HT-29 (cell line): ENCODE data around the gene OTUD7B. TPM values are rescaled to one million over a fixed set of nuclear protein-coding genes. Genes with fewer than 3 reads are reported as not detected.
"Not testable (repeated sequence)": the region's sequence is repeated elsewhere in the genome, so short reads cannot be mapped to it uniquely, and the experiment has no call there.

Source experiments
- DNase-seq: peaks from one replicate; pipeline ENCODE4 v3.0.0-alpha.2; 2015; ENCODE audit warnings: low spot score
- total RNA-seq: library from RNA; depleted of rRNA; stranded (reverse); fragments of >200 nt; shearing (Covaris generic); gene quantifications from 2 replicates; pipeline ENCODE4 v1.2.3, GENCODE V29; 2014

Gene OTUD7B
- total RNA-seq, 1 experiment from 2014 or later: 6.2 TPM

DNA sequence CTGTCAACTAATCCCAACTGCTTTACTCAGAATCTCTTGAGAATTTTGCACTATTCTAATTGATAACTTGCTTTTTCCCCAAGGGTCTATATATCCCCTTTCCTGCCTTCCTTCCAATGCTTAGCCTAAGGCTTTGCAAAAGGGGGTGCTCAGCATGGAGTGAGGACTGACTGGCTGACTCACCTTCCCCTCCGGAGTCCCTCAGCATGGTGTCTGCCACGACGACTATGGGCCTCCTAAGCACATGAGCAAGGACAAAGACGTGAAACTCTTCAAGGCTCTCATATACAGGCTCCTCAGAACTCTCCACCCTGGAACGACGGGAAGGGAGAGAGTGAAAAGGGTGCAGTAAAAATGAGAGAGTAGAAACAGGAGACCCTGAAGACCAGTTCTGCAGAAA is 60.6 kb downstream of the OTUD7B start:
- no peak for DNase-seq

DNA sequence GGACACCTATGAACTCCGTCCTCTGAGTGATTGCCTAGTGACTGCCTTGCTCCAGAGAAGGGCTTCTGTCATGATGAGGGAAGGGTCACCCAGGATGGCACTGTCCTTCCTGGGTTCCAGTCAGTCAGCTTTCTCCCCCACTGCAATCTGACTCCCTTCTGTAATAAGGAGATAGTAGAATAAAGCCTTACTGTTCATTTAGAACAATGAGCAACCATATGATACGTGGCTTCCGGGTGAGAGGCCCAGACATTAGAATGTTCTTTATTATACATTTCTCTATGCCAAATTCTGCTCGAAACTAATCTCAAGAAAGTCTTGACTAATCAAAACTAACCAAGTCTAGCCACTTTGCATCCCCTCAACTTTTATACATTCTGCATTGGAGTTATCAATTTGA is 65.3 kb downstream of the OTUD7B start:
- DNase-seq: no peak

DNA sequence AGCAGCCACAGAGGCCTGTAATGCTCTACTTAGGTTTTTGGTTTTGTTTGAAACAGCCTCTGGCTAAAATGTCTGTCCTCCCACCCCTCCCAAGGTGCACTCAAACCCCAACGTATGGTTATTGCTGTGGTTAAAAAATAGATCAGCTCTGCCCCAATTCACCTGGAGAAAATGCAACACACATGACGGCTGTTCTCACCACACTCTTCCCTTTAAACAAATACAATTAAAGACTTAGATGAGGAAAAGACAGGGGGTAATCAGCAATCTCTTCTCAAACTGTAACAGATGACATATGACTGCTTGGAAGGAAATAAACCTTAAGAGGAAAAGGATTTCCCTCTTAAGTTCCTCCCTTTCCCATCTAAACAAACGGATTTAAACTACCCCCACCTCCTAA is 67.6 kb downstream of the OTUD7B start:
- no peak for DNase-seq

DNA sequence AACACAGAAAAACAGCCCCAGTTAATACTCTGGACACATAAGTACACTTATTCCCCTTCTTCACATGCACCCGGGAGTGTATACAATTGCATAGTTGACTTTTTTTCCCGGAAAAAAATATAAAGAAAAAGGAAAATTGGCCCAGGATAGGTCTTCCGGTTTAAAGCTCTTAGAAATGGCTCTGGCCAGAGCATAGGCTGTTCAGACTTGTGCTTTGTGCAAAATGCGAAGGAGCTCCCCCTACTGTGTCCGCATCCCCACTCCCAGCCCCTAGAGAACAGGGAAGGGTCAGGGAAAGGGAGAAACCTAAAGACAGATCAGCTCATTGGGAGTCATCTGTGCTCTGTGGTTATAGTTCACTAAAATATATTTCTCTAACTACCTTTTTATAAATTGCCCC is 68.3 kb downstream of the OTUD7B start:
- DNase-seq: no peak

DNA sequence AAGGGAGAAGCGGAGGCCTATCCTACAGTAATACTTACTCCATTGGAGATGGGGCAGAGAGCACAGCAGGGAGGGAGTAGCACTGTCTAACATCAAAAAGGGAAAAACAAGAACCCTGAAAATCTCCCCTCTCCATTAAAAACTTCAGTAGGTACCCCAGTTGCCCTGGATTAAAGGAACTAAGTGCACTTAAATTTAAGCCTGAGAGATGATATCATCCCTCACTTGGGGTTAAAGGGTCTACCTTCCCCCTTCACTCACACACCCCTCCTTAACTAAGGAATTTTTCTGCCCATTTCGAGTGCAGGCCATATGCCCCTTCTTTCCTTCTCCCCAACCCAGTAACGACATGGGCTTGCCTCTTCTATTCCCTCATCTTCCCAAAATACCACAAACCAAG is 70.1 kb downstream of the OTUD7B start:
- DNase-seq: no peak

DNA sequence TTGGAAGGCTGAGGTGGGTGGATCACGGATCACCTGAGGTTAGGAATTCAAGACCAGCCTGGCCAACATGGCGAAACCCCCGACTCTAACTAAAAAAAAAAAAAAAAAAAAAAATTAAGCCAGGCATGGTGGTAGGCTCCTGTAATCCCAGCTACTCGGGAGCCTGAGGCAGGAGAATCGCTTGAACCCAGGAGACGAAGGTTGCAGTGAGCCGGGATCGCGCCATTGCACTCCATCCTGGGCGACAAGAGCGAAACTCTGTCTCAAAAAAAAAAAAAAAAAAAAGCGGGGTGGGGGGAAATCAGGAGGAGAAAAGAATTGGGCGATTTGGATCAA is 71.9 kb downstream of the OTUD7B start:
- not testable (repeated sequence) for DNase-seq

DNA sequence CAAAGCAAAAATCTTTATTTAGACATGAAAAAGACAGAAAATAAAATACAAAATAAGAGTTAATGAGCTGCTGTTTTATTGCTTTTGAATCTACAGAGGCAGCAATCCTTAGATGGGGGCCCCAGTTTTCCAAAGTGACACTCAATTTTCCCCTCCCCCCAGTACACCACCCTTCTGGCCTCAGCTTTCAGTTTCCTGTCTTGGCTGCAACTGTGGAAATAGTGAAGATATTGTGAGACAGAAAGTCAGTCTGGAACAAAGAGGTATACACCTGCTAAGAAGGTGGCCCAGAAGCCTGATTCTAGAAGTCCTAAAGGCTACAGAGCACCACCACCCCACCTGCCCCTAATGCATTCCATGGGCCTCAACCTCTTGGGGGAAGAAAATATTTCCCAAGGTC is 72.8 kb downstream of the OTUD7B start:
- DNase-seq: no peak

DNA sequence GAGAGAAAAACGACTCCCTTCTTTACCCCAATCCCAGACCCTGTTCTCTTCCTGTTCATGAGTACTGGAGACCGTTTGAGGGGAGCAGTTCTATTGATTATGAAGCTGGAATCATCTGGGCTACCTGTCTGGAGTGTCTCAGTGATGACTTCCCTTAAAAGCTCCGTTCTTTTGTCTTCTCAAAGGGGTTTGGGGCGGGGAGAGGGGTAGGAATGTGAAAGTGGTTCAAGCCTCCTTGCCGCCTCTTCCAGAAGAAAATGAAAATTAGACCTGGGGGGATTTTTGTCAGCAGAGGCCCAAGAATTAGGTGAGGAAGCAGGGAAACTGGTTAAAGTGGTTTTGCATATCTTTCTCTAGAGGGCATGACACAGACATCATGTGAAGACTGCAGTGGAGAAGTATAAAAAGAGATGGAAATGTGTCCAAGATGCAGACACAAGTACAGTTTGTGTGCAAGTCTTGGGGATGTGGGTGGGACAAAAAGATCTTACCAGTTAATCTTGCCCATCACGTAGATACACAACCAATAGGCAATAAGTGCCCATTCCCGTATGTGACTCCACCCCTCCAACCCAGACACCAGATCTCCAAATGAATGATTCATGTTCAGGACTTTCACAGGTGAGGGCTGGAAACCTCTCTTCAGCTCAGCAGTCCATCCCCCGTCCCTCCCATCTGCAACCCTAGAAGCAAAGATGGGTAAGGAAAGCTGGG is 73.4 kb downstream of the OTUD7B start:
- DNase-seq: peak; percentile 87

DNA sequence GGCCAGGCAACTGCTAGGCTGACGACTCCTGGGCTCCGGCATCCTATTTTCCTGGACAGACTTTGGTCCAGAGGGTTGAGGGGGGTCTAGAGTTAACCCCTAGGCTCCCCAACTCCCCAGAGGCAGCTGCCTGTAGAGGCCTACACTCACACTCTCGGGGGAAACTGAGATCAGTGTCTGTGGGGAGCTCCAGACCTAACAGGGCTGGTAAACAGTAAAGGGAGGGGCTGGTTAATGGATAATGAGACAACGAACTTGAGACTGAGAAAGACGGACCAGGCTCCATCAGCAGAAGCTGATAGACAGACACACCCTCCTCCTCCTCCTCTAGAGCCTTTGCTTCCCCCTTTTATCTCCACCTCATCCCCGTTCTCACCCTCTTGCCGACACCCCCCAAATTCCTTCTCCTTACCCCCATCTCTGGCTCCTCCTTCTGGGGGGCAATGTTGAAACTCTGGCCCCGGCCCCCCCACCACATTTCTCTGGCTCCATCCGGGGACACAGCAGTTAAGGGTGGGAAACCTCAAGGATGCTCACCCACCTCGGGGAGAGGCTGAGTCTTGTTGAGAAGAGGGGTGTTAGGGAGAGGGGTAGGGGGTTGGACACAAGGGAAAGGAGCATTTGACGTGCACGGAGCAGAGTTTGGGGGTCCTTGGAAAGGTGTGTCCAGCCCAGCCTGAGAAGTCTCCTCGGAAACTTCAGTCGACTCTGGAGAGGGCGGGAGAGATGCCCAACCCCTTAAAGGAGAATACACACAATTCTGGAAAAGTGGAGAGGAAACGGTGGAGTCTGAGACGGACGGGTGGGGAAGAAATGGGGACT is 74.1 kb downstream of the OTUD7B start, which contains the start of gene MTMR11:
Gene MTMR11, minus strand, starts transcription at position 710 of the 822 bp plus-strand sequence. Its CDS starts 232 bp downstream, at position 478.
- peak; percentile 70 for DNase-seq

DNA sequence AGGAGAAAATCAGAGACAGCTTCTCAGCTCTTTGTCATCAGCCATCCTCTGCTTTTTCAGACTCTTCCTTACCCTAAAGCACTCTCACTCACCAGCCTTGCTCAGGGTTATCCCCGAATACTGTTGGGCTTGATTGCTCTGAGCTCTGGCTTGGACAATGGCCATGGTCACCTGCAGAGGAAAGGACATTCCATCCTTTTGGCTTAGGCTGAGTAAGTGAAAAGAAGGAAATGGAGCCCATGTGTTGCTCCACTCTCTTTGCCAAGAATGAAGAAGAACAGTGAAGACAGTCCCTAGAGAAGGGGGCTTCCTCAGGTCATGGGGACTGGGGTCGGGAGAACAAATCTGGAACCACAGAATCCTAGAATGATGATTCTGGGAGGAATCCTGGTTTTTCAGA is 76.2 kb downstream of the OTUD7B start:
- DNase-seq: no peak

DNA sequence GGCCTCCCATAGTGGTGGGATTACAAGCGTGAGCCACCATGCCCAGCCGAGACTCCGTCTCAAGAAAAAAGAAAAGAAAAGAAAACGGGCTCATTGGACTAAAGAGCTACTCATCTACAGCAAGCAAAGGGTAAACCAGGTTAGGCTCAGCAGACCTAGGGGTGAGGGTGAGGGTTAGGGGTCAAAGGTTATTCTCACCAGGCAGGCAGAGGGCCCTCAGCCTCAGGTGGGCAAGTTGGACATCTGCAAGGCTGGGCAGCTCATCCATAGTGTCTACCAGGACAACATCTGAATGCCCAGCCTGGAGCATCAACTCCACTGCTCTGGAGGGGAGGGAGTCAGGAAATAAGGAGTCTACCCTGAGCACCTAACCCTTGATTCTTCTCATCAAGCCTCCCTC is 77.3 kb downstream of the OTUD7B start:
- no peak for DNase-seq

DNA sequence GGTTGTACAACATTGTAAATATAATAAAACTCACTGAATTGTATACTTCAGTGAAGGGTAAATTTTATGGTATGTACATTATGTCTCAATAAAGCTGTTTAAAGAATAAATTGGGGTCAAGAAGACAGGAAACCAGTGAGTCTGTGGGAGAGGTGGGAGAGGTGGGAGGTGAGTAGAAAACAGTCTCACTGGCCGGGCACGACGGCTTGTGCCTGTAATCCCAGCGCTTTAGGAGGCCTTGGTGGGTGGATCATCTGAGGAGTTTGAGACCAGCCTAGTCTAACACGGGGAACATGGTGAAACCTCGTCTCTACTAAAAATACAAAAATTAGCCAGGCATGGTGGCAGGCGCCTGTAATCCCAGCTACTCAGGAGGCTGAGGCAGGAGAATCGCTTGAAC is 78.1 kb downstream of the OTUD7B start:
- no peak for DNase-seq

DNA sequence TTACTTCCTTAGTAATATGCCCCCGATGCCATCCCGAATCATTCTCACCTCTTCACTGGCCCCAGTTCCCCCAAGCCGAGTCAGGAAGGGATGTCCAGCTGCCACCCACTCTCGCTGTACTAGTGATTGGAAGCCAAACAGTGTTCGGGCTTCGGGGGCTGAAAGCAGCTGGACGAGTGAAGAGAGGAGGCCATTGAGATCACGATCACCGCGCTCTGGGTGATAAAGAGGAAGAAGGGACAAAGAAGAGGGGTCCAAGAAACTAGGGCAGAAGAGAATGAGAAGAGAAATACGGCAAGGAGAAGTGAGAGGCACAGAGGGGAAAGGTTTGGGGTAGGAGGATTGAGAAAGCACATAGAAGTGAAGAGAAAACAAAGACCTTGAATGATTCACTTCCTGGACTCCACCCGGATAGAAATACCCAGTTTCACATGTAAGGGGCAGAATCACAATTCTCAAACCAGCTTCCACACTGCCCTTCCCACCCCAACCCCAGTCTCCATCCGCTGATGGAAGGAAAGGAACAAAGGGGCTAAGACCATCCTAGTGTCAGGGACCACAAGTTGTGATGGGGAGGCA is 79.2 kb downstream of the OTUD7B start:
- no peak for DNase-seq

DNA sequence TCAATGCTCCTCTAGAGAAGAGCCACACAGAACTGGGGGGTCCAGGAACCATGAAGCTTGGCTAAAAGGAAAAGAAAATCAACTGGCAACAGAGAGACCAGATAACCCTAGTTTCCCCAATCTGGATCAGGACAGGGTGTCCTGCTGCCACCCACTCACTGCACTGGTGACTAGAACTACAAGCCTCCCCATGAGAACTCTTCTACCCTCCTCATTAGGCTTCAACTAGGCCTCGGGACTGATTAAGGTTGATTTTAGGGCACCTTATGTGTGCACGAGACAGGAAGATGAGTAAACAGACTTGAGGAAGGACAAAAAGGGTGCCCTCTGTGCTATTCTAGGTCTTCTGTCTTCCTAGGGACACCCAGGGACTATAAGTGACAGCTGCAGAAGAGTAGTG is 80.7 kb downstream of the OTUD7B start:
- DNase-seq: no peak

DNA sequence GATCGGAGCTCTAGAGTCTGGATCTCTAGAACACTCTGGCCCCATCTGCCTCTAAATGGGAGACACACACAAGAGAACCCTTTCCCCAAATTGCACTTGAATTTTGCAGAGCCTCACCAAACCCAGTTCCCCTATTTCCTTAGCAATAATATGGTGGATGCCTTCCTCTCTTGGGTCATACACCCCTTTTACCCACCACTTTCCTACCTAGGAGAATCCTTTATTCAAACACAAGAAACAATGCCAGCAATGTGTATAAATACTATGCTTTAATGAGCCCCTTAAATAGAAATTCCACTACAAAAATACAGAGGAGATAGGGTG is 82.2 kb downstream of the OTUD7B start:
- no peak for DNase-seq

DNA sequence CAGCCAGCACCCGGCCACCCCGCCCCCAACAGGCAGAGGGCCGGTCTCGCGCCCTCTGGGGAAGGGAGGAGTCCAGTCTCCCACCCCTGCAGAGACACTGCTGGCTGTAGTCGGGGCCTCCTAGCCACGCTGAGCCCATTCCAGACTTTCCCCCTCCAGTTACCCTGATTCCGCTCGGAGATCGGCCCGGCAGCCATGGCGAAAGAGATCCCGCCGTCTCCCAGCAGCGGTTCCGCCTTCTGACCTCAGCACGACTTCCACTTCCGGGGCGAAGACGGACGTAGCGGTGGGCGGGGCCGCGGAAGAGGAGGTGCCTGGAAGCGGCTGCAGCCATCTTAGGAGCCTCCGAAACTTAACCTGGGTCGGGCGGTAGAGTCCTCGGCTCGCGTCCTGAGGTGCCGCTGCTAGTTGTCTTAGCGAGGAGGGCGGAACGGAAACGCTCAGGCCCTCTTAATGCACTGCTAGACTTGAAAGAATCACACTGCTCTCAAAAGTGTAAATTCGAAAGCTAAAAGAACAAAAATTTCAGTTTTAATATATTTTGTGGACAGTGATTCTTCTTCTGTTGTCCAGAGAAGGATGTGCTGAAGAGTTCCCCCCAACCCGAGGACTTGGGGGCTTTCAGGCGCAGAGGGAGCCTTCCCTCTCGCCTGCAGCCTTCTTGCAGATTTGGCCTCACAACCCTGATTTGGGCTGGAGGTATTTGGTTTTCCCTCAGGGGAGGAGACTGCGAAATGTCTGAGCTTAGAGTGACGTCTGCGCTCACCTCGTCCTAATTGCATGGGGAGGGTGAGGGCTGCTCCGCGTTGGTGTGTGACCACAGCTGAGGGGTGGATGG is 82.7 kb downstream of the OTUD7B start, which contains the start of gene SF3B4:
Gene SF3B4, minus strand, starts transcription at position 241 of the 838 bp plus-strand sequence. Its CDS starts 44 bp downstream, at position 197.
- peak; percentile 92 for DNase-seq

DNA sequence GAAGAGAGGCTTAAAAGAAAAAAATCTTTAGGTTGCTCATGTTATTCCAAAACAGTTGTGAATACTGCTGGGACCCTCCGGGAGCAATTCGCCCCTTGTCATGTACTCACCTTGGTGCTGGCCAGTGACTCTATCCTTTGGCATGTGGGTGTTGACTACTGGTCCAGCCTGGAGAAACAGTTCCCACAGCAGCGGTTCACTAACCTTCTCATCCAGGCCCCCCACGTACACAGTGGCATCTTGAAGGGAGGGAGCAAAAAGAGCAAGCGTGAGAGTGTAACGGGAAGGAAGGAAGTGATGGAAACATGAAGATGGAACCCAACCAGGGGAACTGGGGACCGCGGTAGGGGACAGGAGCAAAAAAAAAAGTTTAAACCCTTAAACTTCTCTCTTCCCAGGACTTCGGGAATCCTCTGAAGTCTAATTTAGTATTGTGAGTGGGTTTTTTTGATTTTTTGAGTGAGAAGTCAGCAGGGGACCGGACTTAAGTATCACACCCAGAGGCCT is 83.4 kb downstream of the OTUD7B start:
- peak; percentile 22 for DNase-seq

DNA sequence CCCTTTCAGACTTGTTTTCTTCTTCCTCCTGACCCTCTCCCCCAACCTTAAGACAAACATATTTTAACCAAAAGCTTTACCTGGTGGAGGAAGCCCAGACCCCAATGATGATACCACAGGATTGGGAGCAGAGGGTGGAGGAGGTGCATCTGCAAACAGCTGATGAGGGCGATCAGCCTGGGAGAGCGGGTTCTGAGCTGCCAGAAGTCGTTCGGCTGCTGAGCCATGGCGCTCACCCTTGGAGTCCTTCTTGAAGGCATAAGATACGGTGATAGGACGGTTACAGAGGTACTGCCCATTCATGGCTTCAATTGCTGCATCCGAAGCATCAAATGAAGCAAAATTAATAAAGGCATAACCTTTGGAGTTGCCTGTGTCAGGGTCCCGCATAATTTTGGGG is 84.2 kb downstream of the OTUD7B start:
- DNase-seq: no peak

DNA sequence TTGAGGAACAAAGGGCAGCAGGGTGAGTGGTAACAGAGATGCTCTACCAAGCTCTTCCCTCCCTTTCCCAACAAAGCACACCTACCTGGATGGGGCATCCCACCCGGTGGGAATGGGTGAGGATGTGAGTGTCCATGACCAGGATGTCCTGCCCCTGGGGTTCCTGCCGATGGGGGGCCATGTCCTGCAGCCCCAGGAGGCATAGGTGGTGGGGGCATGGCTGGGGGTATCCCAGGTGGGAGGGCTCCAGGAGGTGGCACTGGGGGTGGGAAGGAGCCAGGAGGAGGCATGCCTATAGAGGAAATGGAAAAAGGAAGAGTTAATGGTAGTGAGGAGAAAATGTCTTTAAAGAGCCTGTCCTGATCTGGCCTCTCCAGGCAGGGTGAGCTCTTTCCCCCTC is 84.8 kb downstream of the OTUD7B start:
- DNase-seq: no peak

DNA sequence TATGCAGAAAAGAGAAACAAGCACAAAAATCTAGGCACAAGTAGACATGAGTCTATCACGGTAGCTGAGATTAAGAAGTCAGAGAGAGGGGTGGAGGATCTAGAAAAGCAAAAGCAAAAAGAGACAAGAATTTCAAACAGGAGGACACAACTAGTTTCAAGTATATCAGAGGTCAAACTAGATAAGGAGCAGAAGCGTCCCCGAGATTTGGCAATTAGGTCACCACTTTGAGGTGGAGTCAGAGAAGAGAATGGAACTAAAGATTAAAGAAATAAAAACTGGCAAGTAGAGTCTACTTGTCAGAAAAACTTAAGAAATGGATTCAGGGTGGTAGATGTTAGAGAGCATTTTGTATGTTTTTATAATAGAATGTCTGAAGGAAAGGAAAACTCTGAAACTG is 85.2 kb downstream of the OTUD7B start:
- DNase-seq: no peak

DNA sequence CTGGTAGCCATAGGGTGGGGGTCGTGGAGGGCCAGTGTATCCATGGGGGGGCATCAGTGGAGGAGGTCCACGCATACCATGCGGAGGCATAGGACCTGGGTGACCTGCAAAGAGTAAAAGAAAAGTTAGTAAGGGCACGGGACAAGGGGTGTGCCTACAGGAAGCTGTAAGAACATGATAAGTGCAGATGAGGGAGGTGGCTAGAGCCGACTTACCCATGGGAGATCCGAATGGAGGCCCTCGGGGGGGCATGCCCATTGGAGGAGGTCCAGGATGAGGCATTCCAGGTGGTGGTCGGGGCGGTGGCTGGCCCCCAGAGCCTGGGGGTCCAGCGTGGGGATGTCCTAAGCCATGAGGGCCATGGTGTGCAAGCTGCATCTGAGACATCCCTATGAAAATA is 86.9 kb downstream of the OTUD7B start:
- DNase-seq: no peak
